PC-9 (cell line): Measurements from ENCODE around the gene AMACR.

Experiments used
- EZH2 ChIP-seq: fragments of 200-600 bp; sonication (generic); IDR thresholded peaks from 2 replicates; pipeline ENCODE4 v1.8.0; 2017; ENCODE audit warnings: antibody characterized with exemption, low read depth
- TF ChIP-seq, protein P1 (sequence below): fragments of 200-600 bp; sonication (generic); conservative IDR thresholded peaks from 2 replicates; pipeline ENCODE4 v1.6.1; 2017; ENCODE audit warnings: mixed run types, antibody characterized with exemption, mild to moderate bottlenecking, moderate library complexity

DNA sequence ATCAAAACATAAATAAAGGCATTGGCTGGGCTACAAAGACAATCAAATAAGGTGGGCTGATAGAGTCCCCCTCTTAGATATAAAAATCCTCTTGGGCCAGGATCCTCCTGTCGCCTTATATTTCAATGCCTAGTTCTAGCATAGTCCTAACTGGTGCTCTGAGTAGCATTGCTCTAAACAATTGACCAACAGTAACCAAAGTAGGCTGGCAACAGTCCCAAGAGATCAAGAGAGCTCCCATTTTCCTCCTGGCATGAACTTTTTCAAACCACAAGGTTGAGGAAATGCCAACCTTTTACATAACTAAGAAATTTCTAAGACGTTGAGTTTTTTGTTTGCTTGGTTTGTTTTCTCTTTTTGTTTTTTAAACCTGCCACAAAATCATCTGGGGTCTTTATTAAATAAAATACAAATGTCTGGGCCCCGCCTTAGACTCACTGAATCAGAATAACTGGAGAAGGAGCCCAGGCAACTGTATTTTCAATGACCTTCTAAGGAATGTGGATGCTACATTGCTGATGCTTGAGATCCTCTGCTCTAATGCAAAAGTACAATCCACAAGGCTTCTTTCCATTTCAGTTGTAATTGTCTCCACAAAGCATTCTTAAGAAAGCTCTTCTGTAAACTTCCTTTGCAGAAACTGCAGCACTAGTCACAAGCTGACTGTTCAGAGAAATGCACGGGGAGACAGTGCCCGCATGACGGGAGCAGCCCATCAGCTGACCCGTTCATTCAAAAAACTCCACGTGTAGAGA lies 26.3 kb downstream of the AMACR start:
- no peak for TF ChIP-seq EZH2
- TF ChIP-seq, protein P1, sequence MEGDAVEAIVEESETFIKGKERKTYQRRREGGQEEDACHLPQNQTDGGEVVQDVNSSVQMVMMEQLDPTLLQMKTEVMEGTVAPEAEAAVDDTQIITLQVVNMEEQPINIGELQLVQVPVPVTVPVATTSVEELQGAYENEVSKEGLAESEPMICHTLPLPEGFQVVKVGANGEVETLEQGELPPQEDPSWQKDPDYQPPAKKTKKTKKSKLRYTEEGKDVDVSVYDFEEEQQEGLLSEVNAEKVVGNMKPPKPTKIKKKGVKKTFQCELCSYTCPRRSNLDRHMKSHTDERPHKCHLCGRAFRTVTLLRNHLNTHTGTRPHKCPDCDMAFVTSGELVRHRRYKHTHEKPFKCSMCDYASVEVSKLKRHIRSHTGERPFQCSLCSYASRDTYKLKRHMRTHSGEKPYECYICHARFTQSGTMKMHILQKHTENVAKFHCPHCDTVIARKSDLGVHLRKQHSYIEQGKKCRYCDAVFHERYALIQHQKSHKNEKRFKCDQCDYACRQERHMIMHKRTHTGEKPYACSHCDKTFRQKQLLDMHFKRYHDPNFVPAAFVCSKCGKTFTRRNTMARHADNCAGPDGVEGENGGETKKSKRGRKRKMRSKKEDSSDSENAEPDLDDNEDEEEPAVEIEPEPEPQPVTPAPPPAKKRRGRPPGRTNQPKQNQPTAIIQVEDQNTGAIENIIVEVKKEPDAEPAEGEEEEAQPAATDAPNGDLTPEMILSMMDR: no peak
